Measurements from ENCODE around the gene BCL10.

BCL10 gene

DNA sequence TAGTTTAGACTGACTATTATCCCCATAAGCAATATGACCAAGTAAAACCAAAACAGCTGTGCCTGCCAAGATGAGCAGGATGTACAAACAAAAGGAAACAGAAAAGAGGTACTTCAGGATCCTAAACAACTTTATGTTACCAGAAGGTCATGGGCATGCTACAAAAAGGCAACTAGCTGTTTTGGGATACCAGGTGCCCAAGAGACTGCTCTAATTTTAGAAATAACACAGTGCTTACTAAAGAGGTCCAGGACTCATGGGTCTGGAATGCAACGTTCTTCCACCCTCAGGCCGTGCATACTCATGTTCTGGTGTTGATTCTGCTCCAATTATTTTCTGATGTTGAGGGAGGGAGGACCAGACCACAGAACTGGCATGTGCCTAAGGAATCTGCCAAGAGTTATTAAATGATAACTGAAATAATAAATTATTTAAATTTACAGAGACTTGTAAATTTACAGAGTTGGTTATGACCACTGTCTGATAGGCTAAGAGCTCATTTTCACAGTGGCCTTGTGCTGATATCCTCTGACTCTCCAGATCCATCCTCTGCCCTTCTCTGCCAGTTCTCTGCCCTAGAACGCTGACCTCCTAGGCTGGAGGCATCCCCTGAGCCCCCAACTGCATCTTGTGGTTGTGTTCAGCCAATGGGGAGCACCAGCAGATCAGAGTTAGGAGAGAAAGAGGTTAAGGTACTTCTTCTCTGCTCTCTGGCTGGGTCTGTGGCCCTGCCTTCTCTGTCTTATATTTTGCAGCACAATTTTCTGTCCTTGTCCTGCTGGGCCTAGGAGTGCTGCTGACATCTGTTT, 37.7 kb upstream of the BCL10 start:
- ChIA-PET CTCF (interaction anchor here (0.5 kb wide), 1 partner anchor 56 kb away, joined by 3 read pairs; no protein-coding TSS in a partner anchor), POLR2A (interaction anchor here (0.7 to 1.0 kb wide), 2 partner anchors 9 to 270 kb away, joined by 3 read pairs; no protein-coding TSS in a partner anchor)
- Histone ChIP-seq H3K36me3 (ENCODE audit: control insufficient read depth in 2 of 2, insufficient read depth in 1 of 2, low read length in 2 of 2) (no peaks in the 10 kb centered on the region), H3K27ac (ENCODE audit: extremely low read depth, low read depth, low read length) (no peak overlapping the region), H3K4me1 (ENCODE audit: control insufficient read depth, insufficient read depth, low read length) (peaks cover 7% of the 10 kb centered on the region; the same call in 1 of the 2 replicates), H3K4me3 (ENCODE audit: low read depth, low read length) (no peak overlapping the region), H3K9me3 (ENCODE audit: control insufficient read depth, insufficient read depth, low read depth, low read length) (no peaks in the 10 kb centered on the region)
- TF ChIP-seq ZNF792 (tag by site-specific recombination; IDR thresholded peaks at IDR 0.05) (no peak), ZNF830 (tag by site-specific recombination; IDR thresholded peaks at IDR 0.05; ENCODE audit: low read depth) (no peak), ZNF350 (tag by site-specific recombination; IDR thresholded peaks at IDR 0.05) (no peak), KLF8 (tag by site-specific recombination; IDR thresholded peaks at IDR 0.05) (no peak), HOXC10 (CRISPR knock-in tag; IDR thresholded peaks at IDR 0.05) (no peak), ZNF510 (tag by site-specific recombination; IDR thresholded peaks at IDR 0.05; ENCODE audit: insufficient replicate concordance) (no peak), ZNF549 (tag by site-specific recombination; IDR thresholded peaks at IDR 0.05) (no peak), ZNF404 (tag by site-specific recombination; IDR thresholded peaks at IDR 0.05) (no peak), ZNF121 (tag by site-specific recombination; IDR thresholded peaks at IDR 0.05) (no peak), ZNF777 (tag by site-specific recombination; IDR thresholded peaks at IDR 0.05; ENCODE audit: borderline replicate concordance) (no peak), EGR2 (tag by site-specific recombination; IDR thresholded peaks at IDR 0.05; ENCODE audit: low read depth) (no peak), ZNF214 (tag by site-specific recombination; IDR thresholded peaks at IDR 0.05; ENCODE audit: borderline replicate concordance) (no peak)
- TF ChIP-seq, protein P1, sequence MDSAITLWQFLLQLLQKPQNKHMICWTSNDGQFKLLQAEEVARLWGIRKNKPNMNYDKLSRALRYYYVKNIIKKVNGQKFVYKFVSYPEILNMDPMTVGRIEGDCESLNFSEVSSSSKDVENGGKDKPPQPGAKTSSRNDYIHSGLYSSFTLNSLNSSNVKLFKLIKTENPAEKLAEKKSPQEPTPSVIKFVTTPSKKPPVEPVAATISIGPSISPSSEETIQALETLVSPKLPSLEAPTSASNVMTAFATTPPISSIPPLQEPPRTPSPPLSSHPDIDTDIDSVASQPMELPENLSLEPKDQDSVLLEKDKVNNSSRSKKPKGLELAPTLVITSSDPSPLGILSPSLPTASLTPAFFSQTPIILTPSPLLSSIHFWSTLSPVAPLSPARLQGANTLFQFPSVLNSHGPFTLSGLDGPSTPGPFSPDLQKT (IDR thresholded peaks at IDR 0.05; ENCODE audit: borderline replicate concordance, low read depth, low read length): no peak
- TF ChIP-seq, protein P2, sequence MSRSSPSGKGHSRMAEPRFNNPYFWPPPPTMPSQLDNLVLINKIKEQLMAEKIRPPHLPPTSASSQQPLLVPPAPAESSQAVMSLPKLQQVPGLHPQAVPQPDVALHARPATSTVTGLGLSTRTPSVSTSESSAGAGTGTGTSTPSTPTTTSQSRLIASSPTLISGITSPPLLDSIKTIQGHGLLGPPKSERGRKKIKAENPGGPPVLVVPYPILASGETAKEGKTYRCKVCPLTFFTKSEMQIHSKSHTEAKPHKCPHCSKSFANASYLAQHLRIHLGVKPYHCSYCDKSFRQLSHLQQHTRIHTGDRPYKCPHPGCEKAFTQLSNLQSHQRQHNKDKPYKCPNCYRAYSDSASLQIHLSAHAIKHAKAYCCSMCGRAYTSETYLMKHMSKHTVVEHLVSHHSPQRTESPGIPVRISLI (tag by site-specific recombination; IDR thresholded peaks at IDR 0.05): no peak

DNA sequence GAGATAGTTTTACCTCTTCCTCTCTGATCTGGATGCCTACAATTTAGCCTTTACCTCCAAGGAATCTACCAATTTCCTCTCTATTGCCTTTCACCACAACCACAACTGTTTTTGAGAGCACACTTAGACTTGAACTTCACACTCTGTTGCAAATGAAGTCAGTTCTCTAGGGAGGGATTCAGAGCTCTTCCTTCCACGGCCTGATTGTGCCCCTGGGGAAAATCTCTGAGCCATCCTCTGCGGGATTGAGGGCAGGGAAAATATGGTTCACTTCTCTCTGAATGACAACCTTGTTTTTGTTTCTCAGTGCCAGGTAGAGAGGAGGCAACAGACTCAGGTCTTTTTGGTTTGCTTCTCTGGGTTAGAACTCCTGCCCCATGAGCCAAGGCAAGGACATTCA, 35.4 kb upstream of the BCL10 start:
- Histone ChIP-seq H3K4me3 (ENCODE audit: low read depth, low read length) (no peak overlapping the region), H3K4me1 (ENCODE audit: control insufficient read depth, insufficient read depth, low read length) (peaks cover 11% of the 10 kb centered on the region; the same call in 1 of the 2 replicates), H3K9me3 (ENCODE audit: control insufficient read depth, insufficient read depth, low read depth, low read length) (no peaks in the 10 kb centered on the region), H3K36me3 (ENCODE audit: control insufficient read depth in 2 of 2, insufficient read depth in 1 of 2, low read length in 2 of 2) (no peaks in the 10 kb centered on the region), H3K27ac (ENCODE audit: extremely low read depth, low read depth, low read length) (no peak overlapping the region)
- CTCF ChIA-PET: interaction anchor here (0.6 to 2.0 kb wide), 2 partner anchors 36 to 381 kb away, joined by 3 to 7 read pairs; no protein-coding TSS in a partner anchor
- POLR2A ChIA-PET: no interaction called here
- TF ChIP-seq TCF7L2 (IDR thresholded peaks at IDR 0.05; ENCODE audit: borderline replicate concordance, low read depth, low read length) (no peak), ZNF354C (tag by site-specific recombination; IDR thresholded peaks at IDR 0.05; ENCODE audit: borderline replicate concordance, low read depth) (no peak), HOXA7 (CRISPR knock-in tag; IDR thresholded peaks at IDR 0.05; ENCODE audit: borderline replicate concordance) (no peak), ZNF292 (tag by site-specific recombination; IDR thresholded peaks at IDR 0.05; ENCODE audit: borderline replicate concordance, low read depth) (no peak), ZNF112 (tag by site-specific recombination; IDR thresholded peaks at IDR 0.05) (no peak), ZNF248 (tag by site-specific recombination; IDR thresholded peaks at IDR 0.05) (no peak), GLI4 (tag by site-specific recombination; IDR thresholded peaks at IDR 0.05) (no peak), GLIS2 (tag by site-specific recombination; IDR thresholded peaks at IDR 0.05) (no peak)
- TF ChIP-seq, protein P3, sequence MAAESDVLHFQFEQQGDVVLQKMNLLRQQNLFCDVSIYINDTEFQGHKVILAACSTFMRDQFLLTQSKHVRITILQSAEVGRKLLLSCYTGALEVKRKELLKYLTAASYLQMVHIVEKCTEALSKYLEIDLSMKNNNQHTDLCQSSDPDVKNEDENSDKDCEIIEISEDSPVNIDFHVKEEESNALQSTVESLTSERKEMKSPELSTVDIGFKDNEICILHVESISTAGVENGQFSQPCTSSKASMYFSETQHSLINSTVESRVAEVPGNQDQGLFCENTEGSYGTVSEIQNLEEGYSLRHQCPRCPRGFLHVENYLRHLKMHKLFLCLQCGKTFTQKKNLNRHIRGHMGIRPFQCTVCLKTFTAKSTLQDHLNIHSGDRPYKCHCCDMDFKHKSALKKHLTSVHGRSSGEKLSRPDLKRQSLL (tag by site-specific recombination; IDR thresholded peaks at IDR 0.05): no peak
- TF ChIP-seq, protein P4, sequence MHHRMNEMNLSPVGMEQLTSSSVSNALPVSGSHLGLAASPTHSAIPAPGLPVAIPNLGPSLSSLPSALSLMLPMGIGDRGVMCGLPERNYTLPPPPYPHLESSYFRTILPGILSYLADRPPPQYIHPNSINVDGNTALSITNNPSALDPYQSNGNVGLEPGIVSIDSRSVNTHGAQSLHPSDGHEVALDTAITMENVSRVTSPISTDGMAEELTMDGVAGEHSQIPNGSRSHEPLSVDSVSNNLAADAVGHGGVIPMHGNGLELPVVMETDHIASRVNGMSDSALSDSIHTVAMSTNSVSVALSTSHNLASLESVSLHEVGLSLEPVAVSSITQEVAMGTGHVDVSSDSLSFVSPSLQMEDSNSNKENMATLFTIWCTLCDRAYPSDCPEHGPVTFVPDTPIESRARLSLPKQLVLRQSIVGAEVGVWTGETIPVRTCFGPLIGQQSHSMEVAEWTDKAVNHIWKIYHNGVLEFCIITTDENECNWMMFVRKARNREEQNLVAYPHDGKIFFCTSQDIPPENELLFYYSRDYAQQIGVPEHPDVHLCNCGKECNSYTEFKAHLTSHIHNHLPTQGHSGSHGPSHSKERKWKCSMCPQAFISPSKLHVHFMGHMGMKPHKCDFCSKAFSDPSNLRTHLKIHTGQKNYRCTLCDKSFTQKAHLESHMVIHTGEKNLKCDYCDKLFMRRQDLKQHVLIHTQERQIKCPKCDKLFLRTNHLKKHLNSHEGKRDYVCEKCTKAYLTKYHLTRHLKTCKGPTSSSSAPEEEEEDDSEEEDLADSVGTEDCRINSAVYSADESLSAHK (tag by site-specific recombination; IDR thresholded peaks at IDR 0.05): no peak
- TF ChIP-seq, protein P5, sequence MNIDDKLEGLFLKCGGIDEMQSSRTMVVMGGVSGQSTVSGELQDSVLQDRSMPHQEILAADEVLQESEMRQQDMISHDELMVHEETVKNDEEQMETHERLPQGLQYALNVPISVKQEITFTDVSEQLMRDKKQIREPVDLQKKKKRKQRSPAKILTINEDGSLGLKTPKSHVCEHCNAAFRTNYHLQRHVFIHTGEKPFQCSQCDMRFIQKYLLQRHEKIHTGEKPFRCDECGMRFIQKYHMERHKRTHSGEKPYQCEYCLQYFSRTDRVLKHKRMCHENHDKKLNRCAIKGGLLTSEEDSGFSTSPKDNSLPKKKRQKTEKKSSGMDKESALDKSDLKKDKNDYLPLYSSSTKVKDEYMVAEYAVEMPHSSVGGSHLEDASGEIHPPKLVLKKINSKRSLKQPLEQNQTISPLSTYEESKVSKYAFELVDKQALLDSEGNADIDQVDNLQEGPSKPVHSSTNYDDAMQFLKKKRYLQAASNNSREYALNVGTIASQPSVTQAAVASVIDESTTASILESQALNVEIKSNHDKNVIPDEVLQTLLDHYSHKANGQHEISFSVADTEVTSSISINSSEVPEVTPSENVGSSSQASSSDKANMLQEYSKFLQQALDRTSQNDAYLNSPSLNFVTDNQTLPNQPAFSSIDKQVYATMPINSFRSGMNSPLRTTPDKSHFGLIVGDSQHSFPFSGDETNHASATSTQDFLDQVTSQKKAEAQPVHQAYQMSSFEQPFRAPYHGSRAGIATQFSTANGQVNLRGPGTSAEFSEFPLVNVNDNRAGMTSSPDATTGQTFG (tag by site-specific recombination; IDR thresholded peaks at IDR 0.05; ENCODE audit: borderline replicate concordance): no peak
